Tongue (tissue), 2 donors: ENCODE measurements around the gene PTX4. TPM values are rescaled to one million over a fixed set of nuclear protein-coding genes. Genes with fewer than 3 reads are reported as not detected.

Experiments
- DNase-seq: peaks from one replicate; pipeline ENCODE4 v3.0.0-alpha.2; 2015
- total RNA-seq: library from RNA; depleted of rRNA; stranded (reverse); fragments of >200 nt; gene quantifications from one replicate; pipeline ENCODE4 v1.2.3, GENCODE V29; 2014

The PTX4 gene
- total RNA-seq, 1 donor from 2014 or later, result 1.5 TPM

DNA sequence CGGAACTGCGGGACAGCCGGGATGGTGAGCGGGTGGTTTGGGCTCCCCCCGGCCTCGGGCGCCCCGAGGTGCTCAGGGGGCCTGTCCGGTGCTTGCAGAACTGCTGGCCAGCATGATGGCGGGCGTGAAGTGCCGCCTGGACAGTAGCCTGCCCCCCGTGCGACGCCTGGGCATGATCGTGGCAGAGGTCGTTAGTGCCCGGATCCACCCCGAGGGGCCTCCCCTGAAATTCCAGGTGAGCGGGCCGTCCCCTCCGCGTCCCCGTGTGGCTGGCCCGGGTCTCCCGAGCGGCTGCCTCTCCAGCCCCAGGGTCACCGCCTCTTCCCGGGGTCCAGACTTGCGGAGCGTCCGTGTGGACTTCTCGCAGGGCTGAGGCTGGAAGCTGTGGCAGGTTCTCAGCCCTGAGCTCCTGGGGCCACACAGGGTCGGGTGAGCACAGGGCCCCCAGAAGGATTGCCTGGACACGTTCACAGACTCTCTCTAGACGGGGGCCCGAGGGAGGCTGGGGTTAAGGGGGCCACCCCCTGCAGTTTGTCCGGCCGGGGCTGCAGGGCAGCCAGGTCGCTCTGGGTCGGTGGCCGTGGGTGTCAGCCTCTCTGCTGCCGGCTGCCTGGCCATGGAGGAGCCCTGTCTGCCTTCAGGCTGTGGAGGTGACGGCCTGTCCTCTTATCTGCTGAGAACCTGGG lies 11.9 kb upstream of the PTX4 start:
- no peak for DNase-seq

DNA sequence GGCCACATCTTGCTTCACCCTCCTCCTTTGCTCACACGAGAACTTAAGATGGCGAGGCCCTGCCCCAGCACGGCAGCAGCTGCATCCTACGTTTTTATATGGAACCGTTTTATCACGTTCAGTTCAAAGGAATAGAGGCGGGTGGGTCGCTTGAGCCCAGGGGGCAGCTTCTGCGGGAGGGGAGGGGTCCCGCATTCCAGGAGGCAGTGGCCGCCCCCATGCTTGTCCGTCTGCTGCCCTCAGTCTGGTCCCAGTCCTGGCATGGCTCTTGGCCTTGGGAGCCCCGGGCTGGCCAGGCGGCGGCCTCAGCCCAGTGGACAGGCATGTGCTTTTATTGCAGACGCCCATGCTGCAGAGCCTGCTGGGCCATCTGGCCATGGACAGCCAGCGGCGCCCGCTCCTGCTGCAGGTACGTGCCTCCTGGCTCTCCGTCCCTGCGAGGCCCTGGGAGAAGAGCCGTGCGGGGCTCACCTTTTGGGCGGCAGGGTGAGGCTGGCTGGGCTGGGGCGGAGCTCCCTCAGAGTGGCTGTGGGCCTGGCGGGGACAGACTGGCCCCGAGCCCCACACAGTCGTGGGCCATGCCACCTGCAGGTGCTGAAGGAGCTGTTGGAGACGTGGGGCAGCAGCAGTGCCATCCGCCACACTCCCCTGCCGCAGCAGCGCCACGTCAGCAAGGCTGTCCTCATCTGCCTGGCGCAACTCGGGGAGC lies 11.2 kb upstream of the PTX4 start:
- no peak for DNase-seq

DNA sequence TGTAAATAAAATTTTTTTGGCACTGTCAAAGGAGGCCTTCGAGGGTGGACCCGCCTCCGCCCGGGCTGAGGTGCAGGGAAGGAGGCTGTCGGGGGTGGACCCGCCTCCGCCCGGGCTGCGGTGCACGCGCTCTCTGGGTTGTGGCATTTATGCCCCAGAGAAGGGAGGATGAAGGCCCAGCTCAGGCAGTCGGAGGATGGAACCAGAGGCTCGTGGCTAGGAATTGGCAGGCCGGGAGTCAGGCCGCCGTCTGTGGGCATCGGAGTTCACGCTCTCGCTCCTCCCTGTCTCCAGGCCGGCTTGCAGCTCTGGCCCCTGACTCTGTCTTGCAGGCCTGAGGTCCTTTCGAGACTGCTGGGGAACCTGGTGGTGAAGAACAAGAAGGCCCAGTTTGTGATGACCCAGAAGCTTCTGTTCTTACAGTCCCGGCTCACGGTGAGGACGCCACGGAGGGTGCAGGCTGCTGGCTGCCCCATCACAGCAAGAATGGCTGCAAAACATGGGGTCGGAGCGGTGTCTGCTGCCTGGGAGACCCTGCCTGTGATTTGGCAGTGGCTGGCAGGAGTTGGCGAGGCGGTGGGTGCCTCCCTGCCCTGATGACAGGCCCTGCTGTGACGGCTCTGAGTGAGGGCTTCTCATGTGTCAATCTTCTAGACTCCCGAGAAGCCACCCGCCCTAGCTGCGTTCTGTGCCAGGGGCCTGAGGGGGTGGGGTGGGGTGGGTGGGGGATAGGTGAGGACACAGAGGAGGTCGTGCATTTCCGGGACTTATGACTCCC lies 10.3 kb upstream of the PTX4 start:
- DNase-seq, result no peak

DNA sequence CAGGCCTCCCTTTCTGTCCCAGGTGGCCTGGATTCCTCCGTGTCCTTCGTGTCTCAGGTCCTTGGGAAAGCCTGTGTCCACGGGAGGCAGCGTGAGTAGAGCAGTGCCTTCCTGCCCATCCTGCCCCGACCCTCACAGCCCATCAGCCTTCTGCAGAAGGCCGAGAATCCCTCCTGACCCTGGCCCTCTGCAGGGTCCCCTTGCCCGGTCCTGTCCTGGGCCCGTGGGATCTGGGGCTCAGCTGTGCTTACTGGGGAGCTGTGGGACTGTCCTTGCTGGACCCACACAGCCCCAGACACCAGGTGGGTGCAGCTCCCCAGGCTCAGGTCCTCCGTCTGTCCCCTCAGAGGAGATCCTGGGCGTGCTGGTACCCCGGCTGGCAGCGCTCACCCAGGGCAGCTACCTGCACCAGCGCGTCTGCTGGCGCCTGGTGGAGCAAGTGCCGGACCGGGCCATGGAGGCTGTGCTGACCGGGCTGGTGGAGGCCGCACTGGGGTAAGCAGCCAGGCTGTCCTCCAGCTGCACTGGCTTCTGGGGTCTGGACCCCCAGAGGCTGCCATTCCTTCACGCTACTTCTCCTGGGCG lies 8.4 kb upstream of the PTX4 start:
- DNase-seq, result no peak

DNA sequence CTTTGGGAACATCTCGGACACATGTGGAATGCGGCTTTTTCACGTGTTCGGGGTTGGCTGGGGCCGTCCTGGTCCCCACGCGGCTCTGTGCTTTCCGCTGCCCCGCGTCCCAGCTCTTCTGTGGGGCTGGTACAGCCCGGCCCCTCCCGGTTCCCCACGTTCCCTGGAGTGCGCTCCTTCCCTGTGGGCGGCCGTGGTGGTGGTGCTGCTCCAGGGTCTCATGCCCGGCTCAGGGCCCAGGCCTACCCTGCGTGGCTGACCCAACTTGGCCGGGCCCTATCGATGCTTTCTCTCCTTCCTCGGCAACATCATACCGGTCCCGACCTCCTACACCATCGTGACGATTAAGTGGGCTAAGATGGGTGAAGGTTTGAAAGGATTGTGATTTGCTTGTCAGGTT lies 7.7 kb upstream of the PTX4 start:
- no peak for DNase-seq

DNA sequence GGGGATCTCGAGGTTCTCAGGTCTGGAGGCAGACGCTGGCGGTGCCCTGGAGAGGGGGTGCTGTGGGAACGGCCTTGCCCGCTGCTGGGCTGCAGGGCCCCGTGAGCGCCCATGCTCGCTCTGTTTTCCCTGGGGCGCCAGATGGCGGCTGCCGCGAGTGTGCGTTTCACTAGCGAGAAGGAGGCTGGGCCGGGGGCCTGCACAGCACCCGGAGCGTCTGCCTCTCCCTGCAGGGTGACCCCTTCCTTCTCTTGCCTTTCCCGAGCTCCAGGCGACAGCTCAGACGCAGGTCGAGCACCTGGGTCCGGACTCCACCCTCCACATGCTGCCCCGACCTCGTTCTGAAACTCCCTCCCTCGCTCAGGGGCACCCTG lies 7.1 kb upstream of the PTX4 start:
- DNase-seq, result no peak

DNA sequence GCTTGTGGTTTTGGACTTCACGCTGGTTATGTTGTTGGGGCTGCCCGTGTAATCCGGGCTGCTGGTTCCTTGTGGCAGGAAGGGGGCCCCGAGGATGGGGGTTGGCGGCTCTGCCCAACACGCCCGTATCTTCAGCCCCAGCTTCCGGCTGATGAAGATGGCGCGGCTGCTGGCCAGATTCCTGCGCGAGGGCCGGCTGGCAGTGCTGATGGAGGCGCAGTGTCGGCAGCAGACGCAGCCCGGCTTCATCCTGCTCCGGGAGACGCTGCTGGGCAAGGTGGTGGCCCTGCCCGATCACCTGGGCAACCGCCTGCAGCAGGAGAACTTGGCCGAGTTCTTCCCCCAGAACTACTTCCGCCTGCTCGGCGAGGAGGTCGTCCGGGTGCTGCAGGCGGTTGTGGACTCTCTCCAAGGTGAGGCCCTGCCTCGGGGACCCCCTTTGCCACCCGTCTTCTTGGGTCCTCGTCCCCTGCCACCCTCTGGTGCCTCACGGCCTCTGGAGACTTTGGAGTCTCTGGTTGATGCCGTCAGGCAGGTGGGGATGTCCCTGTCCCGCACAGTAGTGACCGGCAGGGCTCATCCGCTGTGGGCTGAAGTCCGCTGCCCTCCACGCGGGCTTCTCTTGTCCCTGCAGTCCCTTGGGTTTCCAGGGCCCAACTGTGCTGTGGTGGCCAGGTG lies 6.6 kb upstream of the PTX4 start:
- DNase-seq, result no peak

DNA sequence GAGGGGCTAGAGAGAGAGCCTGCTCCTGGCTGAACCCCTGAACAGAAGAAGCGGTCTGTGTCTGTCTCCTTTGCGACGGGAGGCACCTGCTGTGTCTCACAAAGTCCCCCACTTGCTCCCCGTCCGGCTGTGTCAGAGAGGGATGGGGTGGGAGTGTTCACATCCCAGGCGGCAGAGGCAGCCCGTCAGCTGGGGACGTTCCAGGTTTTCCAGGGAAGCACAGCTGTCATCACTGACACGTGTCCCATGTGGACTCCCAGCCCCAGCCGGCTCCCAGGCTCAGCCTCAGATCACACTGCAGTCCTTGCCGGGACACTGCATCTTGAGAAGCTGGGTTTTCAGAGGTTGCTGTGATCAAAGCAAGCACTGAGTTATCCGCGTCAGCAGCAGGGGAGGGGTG lies 6.0 kb upstream of the PTX4 start:
- peak; percentile 78 for DNase-seq

DNA sequence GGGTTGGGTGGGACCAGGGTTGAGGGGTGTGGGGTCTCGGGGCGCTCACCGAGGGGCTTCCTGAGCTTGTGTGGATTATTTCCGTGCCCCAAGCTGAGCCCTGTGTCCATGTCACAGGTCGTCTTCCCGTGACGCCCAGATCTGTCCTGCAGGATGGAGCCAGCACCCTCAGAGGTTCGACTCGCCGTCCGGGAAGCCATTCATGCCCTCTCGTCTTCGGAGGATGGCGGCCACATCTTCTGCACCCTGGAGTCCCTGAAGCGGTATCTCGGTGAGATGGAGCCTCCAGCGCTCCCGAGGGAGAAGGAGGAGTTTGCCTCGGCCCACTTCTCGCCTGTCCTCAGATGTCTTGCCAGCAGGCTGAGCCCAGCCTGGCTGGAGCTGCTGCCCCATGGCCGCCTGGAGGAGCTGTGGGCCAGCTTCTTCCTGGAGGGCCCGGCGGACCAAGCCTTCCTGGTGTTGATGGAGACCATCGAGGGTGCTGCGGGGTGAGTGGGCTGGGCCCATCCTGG lies 5.4 kb upstream of the PTX4 start:
- peak; percentile 20 for DNase-seq

DNA sequence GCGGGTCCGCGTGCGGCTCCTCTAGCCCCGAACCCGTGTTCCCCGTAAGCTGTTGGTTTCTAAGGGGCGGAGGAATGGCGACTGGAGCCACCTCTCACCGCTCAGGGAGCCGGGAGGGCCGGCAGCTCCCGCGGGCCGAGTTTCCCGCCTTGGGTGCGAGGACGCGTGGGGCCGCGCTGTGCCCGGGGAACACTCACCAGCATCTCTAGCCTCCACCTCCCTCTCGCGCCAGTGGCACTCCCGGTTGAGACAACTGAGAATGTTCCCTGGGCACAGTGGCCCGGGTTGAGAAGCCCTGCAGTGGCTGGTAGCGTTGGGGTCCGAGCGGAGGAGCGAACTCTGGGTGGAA lies 5.0 kb upstream of the PTX4 start:
- DNase-seq, result no peak

DNA sequence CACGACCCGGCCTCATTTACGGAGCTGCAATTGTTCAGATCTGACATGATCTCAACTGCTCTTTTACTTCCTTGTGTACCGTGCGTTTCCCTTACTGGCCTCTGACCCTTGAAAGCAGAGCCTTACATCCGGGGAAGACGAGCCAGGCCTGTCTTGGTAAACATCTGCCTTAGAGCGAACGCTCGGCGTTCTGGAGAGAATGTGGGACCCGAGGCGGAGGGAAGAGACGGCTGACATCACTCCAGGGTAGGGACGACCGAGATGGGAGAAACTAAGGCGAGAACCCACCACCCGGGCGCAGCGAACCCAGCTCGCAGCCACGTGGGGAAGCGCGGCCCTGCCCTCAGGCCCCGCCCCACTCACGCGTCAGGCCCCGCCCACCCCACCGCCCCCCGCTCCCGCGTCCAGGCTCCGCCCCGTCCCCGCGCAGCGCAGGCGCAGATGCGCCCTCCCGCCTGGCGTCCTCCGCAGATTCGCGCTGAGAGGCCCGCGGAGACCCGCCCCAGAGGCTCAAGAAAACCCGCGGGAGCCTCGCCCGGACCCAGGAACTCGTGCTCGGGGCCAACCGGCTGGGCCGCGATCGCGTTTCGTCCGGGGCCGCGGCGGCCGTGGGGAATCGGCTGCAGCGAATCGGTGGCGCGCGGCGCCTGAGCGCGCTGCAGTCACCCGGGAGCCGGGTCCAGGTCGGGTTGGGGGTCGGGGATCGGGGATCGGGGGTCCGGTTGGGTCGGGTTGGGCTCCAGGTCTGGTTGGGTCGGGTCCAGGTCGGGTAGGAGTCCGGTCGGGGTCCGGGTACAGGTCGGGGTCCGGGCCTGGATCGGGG lies 4.4 kb upstream of the PTX4 start, which contains the start of gene TELO2:
TELO2 (plus strand) TSS at position 438 of the 823 bp plus-strand sequence. CDS start 922 bp downstream, outside the sequence.
- peak; percentile 92 for DNase-seq

DNA sequence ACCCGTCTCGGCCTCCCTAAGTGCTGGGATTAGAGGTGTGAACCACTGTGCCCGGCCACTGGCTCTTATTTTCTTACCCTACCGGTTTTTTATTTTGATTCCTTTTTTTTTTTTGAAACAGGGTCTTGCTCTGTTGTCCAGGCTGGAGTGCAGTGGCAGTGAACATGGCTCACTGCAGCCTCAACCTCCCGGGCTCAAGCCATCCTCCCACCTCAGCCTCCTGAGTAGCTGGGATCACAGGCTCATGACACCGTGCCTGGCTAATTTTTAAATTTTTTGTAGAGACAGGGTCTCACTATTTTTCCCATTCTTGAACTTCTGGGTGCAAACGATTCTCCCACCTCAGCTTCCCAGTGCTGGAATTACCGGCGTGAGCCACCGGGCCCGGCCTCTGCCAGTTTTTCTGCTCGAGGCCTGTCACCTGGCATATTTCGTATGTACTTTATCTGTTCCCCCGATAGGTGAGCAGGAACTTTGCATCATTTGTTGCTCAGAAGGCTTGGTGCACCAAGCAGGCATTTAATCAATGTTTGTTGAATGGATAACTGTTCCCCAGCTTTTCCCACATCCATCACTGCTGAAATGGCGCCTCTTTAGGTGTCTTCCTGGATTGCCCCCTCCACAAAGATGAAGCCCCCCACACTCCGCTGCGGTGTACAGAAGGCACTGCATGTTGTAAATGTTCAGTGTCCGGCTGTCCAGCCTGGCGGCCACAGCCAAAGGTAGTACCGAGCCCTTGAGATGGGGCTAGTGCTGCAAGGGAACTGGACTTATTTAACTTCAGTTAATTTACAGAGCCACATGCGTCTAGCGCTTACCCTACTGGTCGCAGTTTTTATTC lies 3.6 kb upstream of the PTX4 start:
- no peak for DNase-seq

DNA sequence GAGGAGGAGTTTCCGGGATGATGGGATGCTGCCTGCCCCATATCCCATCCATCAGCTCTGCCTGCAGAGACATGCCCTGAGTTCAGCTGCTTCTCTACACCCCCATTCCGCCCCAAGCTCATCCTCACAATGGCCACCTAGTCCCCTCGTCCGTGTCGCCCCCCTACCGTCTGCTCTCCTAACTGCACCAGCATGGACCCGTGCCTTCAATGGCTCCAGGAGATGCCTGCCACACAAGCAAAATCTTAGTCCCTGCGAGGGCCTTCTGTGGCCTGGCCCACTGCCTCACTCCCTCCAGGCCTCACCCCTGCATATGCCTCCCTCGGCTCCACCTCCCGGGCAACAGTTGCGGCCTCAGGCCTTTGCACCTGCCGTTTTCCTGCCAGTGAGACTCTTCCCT lies 2.6 kb upstream of the PTX4 start:
- DNase-seq, result no peak

DNA sequence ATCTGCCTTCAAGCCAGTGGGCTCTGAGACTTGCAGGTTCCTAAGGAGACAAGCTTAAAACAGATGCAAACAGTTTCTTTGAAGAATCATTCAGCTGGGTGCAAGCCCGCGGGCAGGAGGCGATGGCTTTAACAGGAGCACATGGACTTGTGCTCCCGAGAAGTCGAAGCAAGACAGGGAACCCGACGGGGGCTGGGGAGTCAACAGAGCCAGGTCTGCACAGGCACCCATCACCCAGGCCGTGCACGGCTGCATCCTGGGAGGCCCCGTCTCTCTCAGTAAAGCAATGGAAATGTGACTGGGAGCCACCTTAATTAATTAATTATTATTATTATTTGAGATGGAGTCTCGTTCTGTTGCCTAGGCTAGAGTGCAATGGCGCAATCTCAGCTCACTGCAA lies 333 bp upstream of the PTX4 start:
- DNase-seq, result no peak

DNA sequence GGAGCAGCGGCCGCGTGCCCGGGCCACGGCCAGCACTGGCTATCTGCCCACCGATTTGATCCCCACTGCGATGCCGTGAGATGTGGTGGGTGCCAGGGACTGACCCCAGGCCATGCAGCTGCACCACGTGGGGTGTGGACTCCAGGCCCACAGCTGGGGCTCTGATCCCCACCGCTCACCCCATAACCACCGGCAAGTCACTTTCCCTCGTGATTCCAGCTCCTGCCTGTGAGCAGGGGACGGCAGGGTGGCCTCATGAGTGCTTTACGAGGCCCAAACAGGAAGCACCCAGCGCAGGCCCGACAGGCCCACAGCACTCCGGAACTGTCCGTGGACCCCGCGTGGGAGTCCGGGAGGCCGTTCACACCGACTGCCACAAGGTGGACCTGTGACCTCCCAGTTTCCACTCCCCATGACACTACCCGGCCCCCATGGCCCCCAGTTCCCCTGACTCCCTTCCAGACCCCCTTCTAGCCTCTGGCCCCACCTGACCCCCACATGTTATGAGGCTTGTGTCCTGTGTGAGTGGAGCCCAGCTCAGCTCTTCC lies 616 bp downstream of the PTX4 start:
- DNase-seq, result no peak

DNA sequence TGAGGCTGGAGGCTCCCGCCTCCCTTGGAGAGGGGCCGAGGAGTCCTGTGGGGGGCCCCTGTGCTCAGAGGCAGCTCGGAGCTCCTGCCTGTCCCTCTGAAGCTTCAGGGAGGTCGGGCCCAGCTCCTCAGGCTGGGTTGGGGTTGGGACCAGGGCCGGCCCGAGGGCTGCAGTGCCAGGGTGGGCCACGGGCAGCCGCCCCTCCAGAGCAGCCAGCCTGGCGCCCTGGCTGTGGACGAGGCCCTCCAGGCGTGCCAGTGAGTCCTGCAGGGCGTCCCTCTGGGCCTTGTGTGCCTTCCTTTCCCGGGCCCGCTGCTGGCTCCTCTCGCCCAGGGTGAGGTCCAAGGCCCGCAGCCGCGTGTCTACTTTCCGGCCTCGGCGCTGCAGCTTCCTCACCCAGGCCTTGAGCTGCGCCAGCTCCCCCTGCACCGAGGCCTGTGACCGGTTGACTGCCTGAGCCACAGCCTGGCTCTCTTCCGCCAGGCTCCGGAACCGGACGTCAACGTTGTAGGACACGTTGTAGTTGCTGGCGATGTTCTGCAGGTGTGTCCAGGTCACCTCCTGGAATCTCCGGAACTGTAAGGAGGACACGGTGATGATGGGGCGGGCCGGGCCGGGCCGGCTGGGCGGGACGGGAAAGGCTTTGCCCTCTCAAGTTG lies 1.2 kb downstream of the PTX4 start:
- no peak for DNase-seq

DNA sequence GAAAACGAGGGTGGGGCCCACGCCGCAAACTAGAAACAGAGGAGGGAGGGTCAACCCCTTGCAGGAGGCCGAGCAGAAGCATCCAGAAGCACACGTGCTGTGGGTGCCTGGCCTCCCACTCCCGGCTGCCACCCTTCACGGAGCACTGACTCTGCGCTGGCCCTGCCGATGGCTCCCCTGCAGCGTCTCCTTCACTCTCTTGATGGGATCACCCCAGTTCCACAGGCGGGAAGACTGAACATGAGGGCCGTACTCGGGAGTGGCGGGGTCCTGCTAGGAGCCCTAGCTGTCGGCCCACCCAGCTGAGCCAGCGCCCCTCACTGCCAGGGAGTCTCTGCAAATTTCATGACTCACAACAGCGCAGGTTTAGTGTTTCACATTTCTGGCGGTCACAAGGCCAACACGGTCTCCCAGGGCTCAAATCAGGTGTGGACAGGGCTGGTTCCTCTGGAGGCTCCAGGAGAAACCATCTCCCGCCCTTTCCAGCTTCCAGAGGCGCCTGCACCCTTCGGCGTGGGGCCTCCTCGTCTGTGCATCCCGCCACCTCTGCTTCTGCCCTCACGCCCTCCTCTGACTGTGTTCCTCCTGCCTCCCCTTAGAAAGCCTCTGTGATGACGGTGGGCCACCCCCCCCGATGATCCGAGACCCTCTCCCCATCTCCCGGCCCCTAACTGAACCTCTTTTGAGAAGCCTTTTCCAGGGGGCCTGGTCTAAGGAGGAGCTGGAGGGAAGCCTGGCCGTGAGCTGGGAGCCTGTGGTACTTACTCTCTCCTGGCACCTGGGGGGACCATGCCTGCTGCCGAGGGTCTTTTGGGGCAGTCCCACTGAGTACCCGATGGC lies 2.0 kb downstream of the PTX4 start:
- DNase-seq, result no peak

DNA sequence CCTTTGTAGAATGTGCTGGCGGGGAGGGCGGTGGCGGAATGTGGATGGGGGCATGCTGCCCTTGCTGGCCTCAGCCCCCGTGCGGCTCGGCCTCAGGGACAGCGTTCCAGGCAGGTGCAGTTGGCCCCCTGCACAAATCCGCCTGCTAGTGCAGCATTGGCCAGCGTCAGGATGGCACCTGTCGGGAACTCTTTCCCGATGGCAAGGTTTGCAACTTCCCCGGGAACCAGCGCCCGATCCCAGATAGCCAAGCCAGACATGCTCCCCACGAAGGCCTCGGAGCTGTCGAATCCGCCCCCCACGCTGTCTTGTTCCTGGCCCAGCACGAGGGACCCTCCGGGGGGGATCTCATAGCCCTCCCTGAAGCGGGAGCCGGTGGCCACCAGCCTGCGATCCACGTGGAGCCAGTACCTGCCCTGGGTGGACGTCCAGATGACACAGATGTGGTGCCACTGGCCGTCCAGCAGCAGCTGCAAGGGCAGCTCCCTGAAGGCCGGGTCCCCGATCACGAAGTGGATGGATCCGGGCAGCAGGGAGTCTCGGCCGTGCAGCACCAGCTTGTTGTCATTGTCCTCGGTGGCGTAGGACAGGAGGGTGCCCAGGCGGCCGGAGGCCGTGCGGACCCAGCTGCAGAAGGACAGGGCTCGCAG lies 2.8 kb downstream of the PTX4 start:
- no peak for DNase-seq
